OCI-LY7 (cell line): ENCODE results near the gene EPAS1. TPM values are rescaled to one million over a fixed set of nuclear protein-coding genes. Genes with fewer than 3 reads are reported as not detected.

ENCODE experiments used
- small RNA-seq: library from RNA; depleted of rRNA; stranded (forward); fragments of <200 nt; gene quantifications from one replicate; pipeline ENCODE3, GENCODE V24; 2014
- total RNA-seq, 2 experiments: library from RNA; depleted of rRNA in 1 of 2; stranded (reverse); fragments of >200 nt in 1 of 2; shearing (Covaris generic) in 1 of 2; gene quantifications; 2 replicates each; pipeline ENCODE4 v1.2.3, GENCODE V29; 2014 to 2022

Gene EPAS1
- total RNA-seq, 2 experiments from 2014 or later: 0.74 TPM; not detected in 1

Small RNA genes lying within 50 kb of the gene (small RNA-seq; reads per million reads assigned to genes)
- gene RF00017: not detected

Other genes starting within 250 kb of the EPAS1 start
- gene TMEM247, start 182.2 kb downstream of the EPAS1 start, total RNA-seq (2014; rRNA removed; shearing (Covaris generic)): not detected in 2 replicates
- gene TMEM247, start 182.2 kb downstream of the EPAS1 start, total RNA-seq (2022): not detected in 2 replicates
- 62.0 and 65.7 TPM in 2 replicates for gene RHOQ, start 245.1 kb downstream of the EPAS1 start, total RNA-seq (2014; rRNA removed; shearing (Covaris generic))
- 171 and 198 TPM in 2 replicates for gene RHOQ, start 245.1 kb downstream of the EPAS1 start, total RNA-seq (2022)
- 18.9 and 21.1 TPM in 2 replicates for gene ATP6V1E2, start 245.2 kb downstream of the EPAS1 start, total RNA-seq (2014; rRNA removed; shearing (Covaris generic))
- gene ATP6V1E2, start 245.2 kb downstream of the EPAS1 start, total RNA-seq (2022): 55.3 and 55.6 TPM in 2 replicates